GM12865 (cell line): ENCODE data around the gene PBX2.
"Not testable (repeated sequence)": the region's sequence is repeated elsewhere in the genome, so short reads cannot be mapped to it uniquely, and the experiment has no call there.

Source experiments
- DNase-seq: peaks from one replicate; pipeline ENCODE4 v3.0.0; 2010; ENCODE audit warnings: low read depth
- H3K4me3 ChIP-seq: 2 replicates; pipeline ENCODE4 v1.5.1; 2011; ENCODE audit warnings: mild to moderate bottlenecking, low read depth, low read length, control low read depth
- CTCF ChIP-seq: IDR thresholded peaks from 2 replicates; pipeline ENCODE4 v1.5.1; 2011; ENCODE audit warnings: low read length, control low read depth, low read depth, inconsistent platforms; ENCODE audit not compliant: insufficient read depth; ENCODE audit errors: missing control alignments

PBX2 gene

GRCh38 chr6:32195652-32195901 lies 5.6 kb upstream of the PBX2 start:
- peak; percentile 100 for DNase-seq
- TF ChIP-seq CTCF, result peak; percentile 23
- peak overlapping the region; percentile 80 for H3K4me3 ChIP-seq

GRCh38 chr6:32194825-32195651 lies 5.0 kb upstream of the PBX2 start:
- peak; percentile 69 for DNase-seq

GRCh38 chr6:32194388-32194787 lies 4.4 kb upstream of the PBX2 start:
- no peak for TF ChIP-seq CTCF
- H3K4me3 ChIP-seq, result no peak overlapping the region
- no peak for DNase-seq

More at GRCh38 chr6:32194825-32195651, 5.0 kb upstream of the PBX2 start:
- TF ChIP-seq CTCF, result peak; percentile 64
- peak overlapping the region; percentile 80 for H3K4me3 ChIP-seq

- H3K4me3 ChIP-seq, result peak overlapping the region; percentile 67
- not testable (repeated sequence) for DNase-seq
Measured at GRCh38 chr6:32193096-32193495, 3.1 kb upstream of the PBX2 start.

- H3K4me3 ChIP-seq, result peak within 1 kb of the TSS; percentile 67
- DNase-seq, result peak; percentile 79
Measured at GRCh38 chr6:32192608-32193039, 2.6 kb upstream of the PBX2 start, which contains the start of gene GPSM3. Gene GPSM3 (minus strand): TSS chr6:32192643. CDS start chr6:32192513, 130 bp downstream.

GRCh38 chr6:32191696-32192607 lies 1.9 kb upstream of the PBX2 start:
- no peak for TF ChIP-seq CTCF
- H3K4me3 ChIP-seq, result peak overlapping the region; percentile 67
- peak; percentile 39 for DNase-seq

More at GRCh38 chr6:32192608-32193039, 2.6 kb upstream of the PBX2 start, which contains the start of gene GPSM3:
- TF ChIP-seq CTCF, result no peak
